Astrocyte (in vitro differentiated cells and primary cell): ENCODE results near the gene TMEM79. TPM values are rescaled to one million over a fixed set of nuclear protein-coding genes. Genes with fewer than 3 reads are reported as not detected.

Experiments
- DNase-seq: peaks from one replicate; pipeline ENCODE4 v3.0.0-alpha.2; 2010; ENCODE audit warnings: low read depth
- FAIRE-seq: peaks from 2 replicates; lab custom pipeline; 2011; peaks lifted over from hg19 to GRCh38; lab: Jason Lieb, UNC
- H2AFZ ChIP-seq: 2 replicates; pipeline ENCODE4 v1.6.0; 2012; ENCODE audit warnings: low read depth, low read length, inconsistent platforms
- H3K27ac ChIP-seq: 2 replicates; pipeline ENCODE4 v1.5.1; 2011; ENCODE audit warnings: low read depth, low read length, inconsistent platforms
- H3K27me3 ChIP-seq: 2 replicates; pipeline ENCODE4 v1.6.0; 2011; ENCODE audit warnings: low read length, inconsistent platforms; ENCODE audit not compliant: insufficient read depth
- H3K36me3 ChIP-seq: 2 replicates; pipeline ENCODE4 v1.5.1; 2011; ENCODE audit warnings: low read length, inconsistent platforms; ENCODE audit not compliant: insufficient read depth
- H3K4me1 ChIP-seq: 2 replicates; pipeline ENCODE4 v1.5.1; 2011; ENCODE audit warnings: low read length, inconsistent platforms; ENCODE audit not compliant: insufficient read depth
- H3K4me2 ChIP-seq: 2 replicates; pipeline ENCODE4 v1.6.0; 2012; ENCODE audit warnings: low read length, inconsistent platforms
- H3K4me3 ChIP-seq: 2 replicates; pipeline ENCODE4 v1.5.1; 2011; ENCODE audit warnings: low read depth, mild to moderate bottlenecking, low read length, inconsistent platforms; ENCODE audit not compliant: insufficient read depth
- H3K79me2 ChIP-seq: 2 replicates; pipeline ENCODE4 v1.6.0; 2012; ENCODE audit warnings: mild to moderate bottlenecking, low read length, inconsistent platforms; ENCODE audit not compliant: insufficient read depth
- H3K9ac ChIP-seq: 2 replicates; pipeline ENCODE4 v1.6.0; 2012; ENCODE audit warnings: mild to moderate bottlenecking, low read length, inconsistent platforms
- H3K9me3 ChIP-seq: 2 replicates; pipeline ENCODE4 v1.5.1; 2012; ENCODE audit warnings: low read depth, mild to moderate bottlenecking, low read length, inconsistent platforms; ENCODE audit not compliant: insufficient read depth
- H4K20me1 ChIP-seq: 2 replicates; pipeline ENCODE4 v1.6.0; 2012; ENCODE audit warnings: low read length, inconsistent platforms; ENCODE audit not compliant: insufficient read depth
- H3K27ac Mint-ChIP-seq: one replicate; pipeline ENCODE4 v1.8.0; 2021; ENCODE audit warnings: mild to moderate bottlenecking, mixed read lengths; ENCODE audit not compliant: unreplicated experiment
- H3K27me3 Mint-ChIP-seq: one replicate; pipeline ENCODE4 v1.8.0; 2021; ENCODE audit warnings: low read depth, mixed read lengths; ENCODE audit not compliant: unreplicated experiment
- H3K36me3 Mint-ChIP-seq: one replicate; pipeline ENCODE4 v1.8.0; 2021; ENCODE audit warnings: low read depth, mixed read lengths; ENCODE audit not compliant: unreplicated experiment
- H3K4me1 Mint-ChIP-seq: one replicate; pipeline ENCODE4 v1.8.0; 2021; ENCODE audit warnings: low read depth, mixed read lengths; ENCODE audit not compliant: unreplicated experiment
- H3K4me3 Mint-ChIP-seq: one replicate; pipeline ENCODE4 v1.8.0; 2021; ENCODE audit warnings: mild to moderate bottlenecking, moderate library complexity, mixed read lengths; ENCODE audit not compliant: unreplicated experiment
- H3K9me3 Mint-ChIP-seq: one replicate; pipeline ENCODE4 v1.8.0; 2021; ENCODE audit warnings: mild to moderate bottlenecking, mixed read lengths; ENCODE audit not compliant: unreplicated experiment
- EZH2 ChIP-seq: IDR thresholded peaks from 2 replicates; pipeline ENCODE4 v1.6.1; 2012; ENCODE audit warnings: mild to moderate bottlenecking, low read length, inconsistent platforms; ENCODE audit not compliant: insufficient read depth
- total RNA-seq: library from RNA; stranded (reverse); gene quantifications from 2 replicates; pipeline ENCODE4 v1.2.1, GENCODE V29; 2021
- TF ChIP-seq, protein P1 (sequence below): IDR thresholded peaks from 2 replicates; pipeline ENCODE4 v1.5.1; 2011; ENCODE audit warnings: low read depth, mild to moderate bottlenecking, inconsistent platforms, low read length, moderate library complexity; ENCODE audit not compliant: insufficient read depth

Gene TMEM79
- total RNA-seq, 1 donor from 2014 or later, result 3.0 TPM

DNA sequence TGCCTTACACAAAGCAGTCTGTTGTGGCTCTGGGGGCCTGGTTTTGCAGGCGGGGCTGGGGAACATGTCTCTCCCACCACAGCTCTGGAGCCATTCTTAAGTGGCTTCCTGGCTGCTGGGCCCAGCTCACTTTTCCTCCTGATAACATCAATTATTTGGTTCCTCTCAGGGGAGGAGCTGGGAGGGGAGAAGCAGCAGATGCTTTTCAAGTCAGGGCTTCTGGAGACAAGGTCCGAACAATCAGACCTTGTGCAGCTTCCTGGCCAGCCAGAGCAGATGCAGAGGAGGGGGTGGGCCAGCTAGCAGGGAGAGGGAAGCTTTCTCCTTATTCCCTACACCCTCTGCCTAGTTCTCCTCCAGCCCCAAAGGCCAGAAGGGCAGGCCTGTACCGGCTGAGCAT, 32.6 kb upstream of the TMEM79 start:
- Histone ChIP-seq H3K4me2 (no peak overlapping the region), H3K4me3 (no peak overlapping the region), H4K20me1 (peaks cover 36% of the 10 kb centered on the region), H2AFZ (no peak overlapping the region), H3K27ac (no peak overlapping the region), H3K36me3 (peaks cover 43% of the 10 kb centered on the region), H3K79me2 (no peaks in the 10 kb centered on the region), H3K4me1 (peaks cover 3% of the 10 kb centered on the region), H3K27me3 (no peaks in the 10 kb centered on the region), H3K9ac (no peak overlapping the region), H3K9me3 (no peaks in the 10 kb centered on the region)
- DNase-seq, result no peak
- Mint-ChIP-seq H3K9me3 (no peaks in the 10 kb centered on the region), H3K27ac (peak overlapping the region; percentile 34), H3K4me1 (peaks cover 3% of the 10 kb centered on the region), H3K27me3 (no peaks in the 10 kb centered on the region), H3K36me3 (peaks cover 9% of the 10 kb centered on the region), H3K4me3 (no peak overlapping the region)
- FAIRE-seq, result no peak
- TF ChIP-seq, protein P1, sequence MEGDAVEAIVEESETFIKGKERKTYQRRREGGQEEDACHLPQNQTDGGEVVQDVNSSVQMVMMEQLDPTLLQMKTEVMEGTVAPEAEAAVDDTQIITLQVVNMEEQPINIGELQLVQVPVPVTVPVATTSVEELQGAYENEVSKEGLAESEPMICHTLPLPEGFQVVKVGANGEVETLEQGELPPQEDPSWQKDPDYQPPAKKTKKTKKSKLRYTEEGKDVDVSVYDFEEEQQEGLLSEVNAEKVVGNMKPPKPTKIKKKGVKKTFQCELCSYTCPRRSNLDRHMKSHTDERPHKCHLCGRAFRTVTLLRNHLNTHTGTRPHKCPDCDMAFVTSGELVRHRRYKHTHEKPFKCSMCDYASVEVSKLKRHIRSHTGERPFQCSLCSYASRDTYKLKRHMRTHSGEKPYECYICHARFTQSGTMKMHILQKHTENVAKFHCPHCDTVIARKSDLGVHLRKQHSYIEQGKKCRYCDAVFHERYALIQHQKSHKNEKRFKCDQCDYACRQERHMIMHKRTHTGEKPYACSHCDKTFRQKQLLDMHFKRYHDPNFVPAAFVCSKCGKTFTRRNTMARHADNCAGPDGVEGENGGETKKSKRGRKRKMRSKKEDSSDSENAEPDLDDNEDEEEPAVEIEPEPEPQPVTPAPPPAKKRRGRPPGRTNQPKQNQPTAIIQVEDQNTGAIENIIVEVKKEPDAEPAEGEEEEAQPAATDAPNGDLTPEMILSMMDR, result no peak
- TF ChIP-seq EZH2, result no peak

DNA sequence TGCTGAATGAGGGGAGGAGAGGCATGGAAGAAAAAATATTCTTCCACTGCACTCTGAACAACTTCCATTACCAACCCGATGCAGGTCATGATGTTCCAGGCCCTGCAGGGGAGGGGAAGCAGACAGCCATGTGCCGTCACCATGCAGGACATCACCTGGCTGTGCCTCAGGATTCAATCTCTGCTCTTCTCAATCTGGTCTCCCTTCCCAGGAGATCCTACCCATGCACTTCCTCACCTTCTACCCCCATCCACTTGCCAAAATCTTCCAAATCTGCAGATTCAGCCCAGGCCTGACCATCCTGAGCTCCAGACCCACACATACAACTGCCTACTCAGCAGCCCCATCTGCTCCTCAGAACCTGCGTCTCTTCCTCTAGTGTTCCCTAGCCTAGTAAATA, 30.5 kb upstream of the TMEM79 start:
- no peak overlapping the region for H3K27ac Mint-ChIP-seq
- H3K27ac ChIP-seq, result no peak overlapping the region
- no peak overlapping the region for H3K4me3 ChIP-seq
- TF ChIP-seq EZH2, result no peak
- TF ChIP-seq, protein P1, result no peak
- H4K20me1 ChIP-seq, result peaks cover 50% of the 10 kb centered on the region
- H3K4me1 Mint-ChIP-seq, result peaks cover 2% of the 10 kb centered on the region
- H3K9me3 ChIP-seq, result no peaks in the 10 kb centered on the region
- H3K9ac ChIP-seq, result no peak overlapping the region
- no peak overlapping the region for H3K4me3 Mint-ChIP-seq
- no peaks in the 10 kb centered on the region for H3K27me3 Mint-ChIP-seq
- H3K36me3 ChIP-seq, result peaks cover 56% of the 10 kb centered on the region
- FAIRE-seq (no peak), DNase-seq (no peak)
- H3K27me3 ChIP-seq, result no peaks in the 10 kb centered on the region
- H3K4me1 ChIP-seq, result no peaks in the 10 kb centered on the region
- no peaks in the 10 kb centered on the region for H3K9me3 Mint-ChIP-seq
- no peak overlapping the region for H2AFZ ChIP-seq
- no peaks in the 10 kb centered on the region for H3K79me2 ChIP-seq
- no peak overlapping the region for H3K4me2 ChIP-seq
- peaks cover 16% of the 10 kb centered on the region for H3K36me3 Mint-ChIP-seq

DNA sequence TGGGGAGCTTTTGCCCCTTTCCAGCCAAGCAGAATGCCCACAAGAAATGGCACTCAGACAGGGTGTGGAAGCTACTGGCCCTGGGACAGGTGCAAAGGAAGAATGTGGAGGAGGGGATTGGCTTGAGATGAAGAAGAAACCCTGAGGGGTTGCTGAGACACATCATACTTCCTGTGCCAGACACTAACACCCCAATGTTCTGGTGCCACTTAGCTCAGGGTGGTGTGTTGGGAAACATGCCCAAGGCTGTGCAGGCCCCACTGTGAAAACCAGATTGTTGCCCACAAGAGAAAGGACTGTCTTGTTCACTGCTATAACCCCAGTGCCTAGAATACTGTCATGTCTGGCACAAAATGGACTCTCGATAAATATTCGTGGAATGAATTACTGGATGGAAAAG, 26.4 kb upstream of the TMEM79 start:
- FAIRE-seq (no peak), DNase-seq (no peak)
- no peak for TF ChIP-seq EZH2
- TF ChIP-seq, protein P1, result no peak
- peaks cover 25% of the 10 kb centered on the region for H3K36me3 Mint-ChIP-seq
- H3K4me3 ChIP-seq, result no peak overlapping the region
- no peaks in the 10 kb centered on the region for H3K27me3 ChIP-seq
- H3K9ac ChIP-seq, result no peak overlapping the region
- H3K9me3 Mint-ChIP-seq, result no peaks in the 10 kb centered on the region
- no peak overlapping the region for H3K27ac Mint-ChIP-seq
- no peak overlapping the region for H2AFZ ChIP-seq
- H3K4me1 Mint-ChIP-seq, result peaks cover 2% of the 10 kb centered on the region
- H3K27me3 Mint-ChIP-seq, result no peaks in the 10 kb centered on the region
- no peak overlapping the region for H3K27ac ChIP-seq
- H3K36me3 ChIP-seq, result peaks cover 52% of the 10 kb centered on the region
- peaks cover 9% of the 10 kb centered on the region for H3K79me2 ChIP-seq
- H3K4me3 Mint-ChIP-seq, result no peak overlapping the region
- H3K9me3 ChIP-seq, result no peaks in the 10 kb centered on the region
- peaks cover 5% of the 10 kb centered on the region for H3K4me1 ChIP-seq
- H3K4me2 ChIP-seq, result no peak overlapping the region
- H4K20me1 ChIP-seq, result peaks cover 63% of the 10 kb centered on the region
